Erythroblast (primary cell): ENCODE data around the gene NUP93.

Source experiments
- DNase-seq, 2 experiments: peaks; one replicate each; lab custom pipeline; 2025; lab: John Stamatoyannopoulos, UW
- GATA1 ChIP-seq: IDR thresholded peaks from 2 replicates; pipeline ENCODE4 v1.6.1; 2011; ENCODE audit warnings: low read depth, mild to moderate bottlenecking, control low read depth, low read length, moderate library complexity
- POLR2A ChIP-seq: IDR thresholded peaks from 2 replicates; pipeline ENCODE4 v1.6.1; 2011; ENCODE audit warnings: mild to moderate bottlenecking, low read length

NUP93 gene

DNA sequence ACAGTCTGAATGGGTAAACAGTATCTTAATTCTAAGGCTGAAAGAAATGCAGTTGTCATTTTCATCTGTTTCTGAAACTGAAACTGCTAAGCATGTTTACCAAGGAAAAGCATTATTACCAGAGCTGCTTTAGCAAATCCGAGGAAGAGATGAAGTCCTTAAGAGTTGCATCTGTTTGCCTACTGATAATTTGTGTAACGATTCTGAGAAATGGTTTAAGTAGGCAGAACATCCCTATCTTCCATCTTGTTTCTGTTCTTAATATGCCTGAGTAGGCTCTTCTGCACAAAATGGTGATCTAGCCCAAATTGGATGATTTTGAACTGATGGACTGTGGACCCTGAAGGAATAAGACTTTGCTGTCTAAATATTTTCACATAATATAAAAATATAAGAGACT lies 34.9 kb downstream of the NUP93 start:
- no peak for TF ChIP-seq GATA1
- no peak for TF ChIP-seq POLR2A
- DNase-seq: peak; percentile 54 to 66

DNA sequence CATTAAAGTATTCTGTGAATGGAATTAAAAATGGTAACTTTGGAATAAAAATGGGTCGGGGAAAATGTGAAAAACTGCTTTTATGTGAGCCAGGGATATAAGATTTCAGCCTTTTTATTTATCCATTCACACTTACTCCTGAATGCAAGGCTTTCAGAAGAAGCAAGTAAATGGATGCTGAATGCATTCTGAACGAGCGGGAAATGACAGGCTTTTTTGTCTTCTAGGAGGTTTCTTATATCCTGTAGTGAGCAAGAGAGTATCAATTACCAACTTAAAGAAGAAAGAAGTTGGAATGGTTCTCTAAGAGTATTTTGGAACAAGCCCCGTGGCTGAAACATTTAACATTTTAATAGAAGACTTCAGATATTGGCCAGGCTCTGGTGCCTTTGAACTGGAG lies 36.0 kb downstream of the NUP93 start:
- TF ChIP-seq POLR2A (no peak), GATA1 (no peak)
- DNase-seq: no peak

DNA sequence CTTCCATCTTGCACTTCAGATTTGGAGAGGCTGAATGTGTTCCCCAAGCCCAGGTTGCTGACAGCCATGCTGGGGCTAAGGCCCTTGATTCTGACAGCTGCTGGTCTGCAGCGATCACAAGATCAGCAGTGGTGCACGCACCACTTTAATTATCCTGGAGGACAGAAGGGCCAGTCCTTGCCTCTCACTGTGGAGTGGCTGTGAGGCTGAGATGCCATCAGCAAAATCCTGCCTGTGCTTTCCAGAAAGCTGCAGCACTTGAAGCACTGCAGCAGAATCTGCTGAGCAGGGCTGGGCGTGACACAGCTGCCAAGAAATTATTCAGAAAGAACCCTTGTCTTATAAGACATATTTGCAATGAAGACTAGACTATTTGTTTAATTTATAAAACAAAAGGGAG lies 37.1 kb downstream of the NUP93 start:
- DNase-seq: no peak
- TF ChIP-seq POLR2A: no peak
- no peak for TF ChIP-seq GATA1

DNA sequence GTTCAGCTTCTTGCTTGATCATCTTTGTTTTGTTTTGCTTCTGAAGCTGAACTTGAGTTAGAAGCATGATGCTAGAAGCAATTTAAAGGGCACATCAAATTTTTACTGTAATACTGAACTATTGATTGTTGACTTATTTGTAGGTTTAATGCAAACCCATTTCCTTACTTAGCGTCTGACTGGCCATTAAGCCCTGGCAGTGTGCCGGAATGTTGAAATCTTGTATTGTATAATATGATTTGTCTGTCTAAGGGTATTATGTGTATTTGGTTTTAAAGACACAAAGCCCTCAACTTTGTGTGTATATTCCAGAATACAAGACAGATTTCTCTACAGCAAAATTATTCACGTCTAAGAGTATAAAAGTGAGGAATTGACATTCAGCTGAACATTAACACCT lies 39.7 kb downstream of the NUP93 start:
- no peak for TF ChIP-seq POLR2A
- TF ChIP-seq GATA1: no peak
- no peak for DNase-seq

DNA sequence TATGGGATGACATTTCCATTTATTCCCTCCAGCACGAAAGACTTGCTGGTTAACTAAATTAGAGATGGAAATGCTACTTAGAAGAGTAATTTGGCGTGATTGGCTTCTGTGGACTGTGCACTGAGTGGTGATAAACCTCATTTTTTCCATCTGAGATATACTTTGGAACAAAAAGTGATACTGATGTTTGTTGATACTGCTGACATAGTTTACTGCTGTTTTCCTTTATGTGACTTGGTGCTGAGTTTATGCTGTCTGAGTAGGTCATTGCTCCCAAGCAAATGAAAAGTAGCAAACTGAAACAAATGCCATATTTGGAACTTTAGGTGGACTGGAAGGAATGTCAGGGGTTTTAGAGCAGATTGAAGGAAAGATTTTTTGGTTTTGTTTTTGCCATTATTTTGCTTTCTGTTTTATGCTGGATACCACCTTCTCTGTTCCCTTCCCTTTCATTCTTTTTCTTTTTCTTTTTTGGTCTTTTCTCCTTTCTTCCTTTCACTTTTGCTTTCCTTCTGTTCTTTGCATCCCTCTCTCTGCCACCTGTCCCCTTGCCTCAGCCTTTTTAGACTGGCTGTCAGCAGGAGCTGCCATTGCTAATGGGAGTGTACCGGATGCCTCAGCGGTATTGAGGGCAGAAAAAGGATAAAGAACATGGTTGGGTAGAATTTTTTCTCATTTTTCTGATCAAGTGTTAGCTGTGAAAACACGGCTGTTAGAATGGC lies 41.8 kb downstream of the NUP93 start:
- TF ChIP-seq GATA1 (no peak), POLR2A (no peak)
- DNase-seq: no peak

DNA sequence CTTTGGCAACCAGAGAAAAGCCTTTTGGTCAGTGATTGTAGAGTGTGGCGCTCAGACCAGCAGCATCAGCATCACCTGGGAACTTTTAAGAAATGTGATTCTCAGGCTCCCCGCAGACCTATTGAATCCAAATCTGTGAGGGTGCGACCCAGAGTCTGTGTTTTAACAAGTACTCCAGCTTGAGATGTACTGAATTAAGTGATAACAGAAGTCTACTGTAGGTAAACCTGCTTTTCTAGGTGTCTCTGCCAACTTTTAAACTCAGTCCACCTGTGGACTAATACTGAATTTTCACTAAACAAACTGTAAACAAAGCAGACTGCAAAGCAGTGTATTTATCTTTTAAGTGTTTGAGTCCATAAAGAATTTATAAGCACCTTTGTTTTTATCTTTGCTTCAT lies 43.6 kb downstream of the NUP93 start:
- no peak for DNase-seq
- TF ChIP-seq POLR2A (no peak), GATA1 (no peak)

DNA sequence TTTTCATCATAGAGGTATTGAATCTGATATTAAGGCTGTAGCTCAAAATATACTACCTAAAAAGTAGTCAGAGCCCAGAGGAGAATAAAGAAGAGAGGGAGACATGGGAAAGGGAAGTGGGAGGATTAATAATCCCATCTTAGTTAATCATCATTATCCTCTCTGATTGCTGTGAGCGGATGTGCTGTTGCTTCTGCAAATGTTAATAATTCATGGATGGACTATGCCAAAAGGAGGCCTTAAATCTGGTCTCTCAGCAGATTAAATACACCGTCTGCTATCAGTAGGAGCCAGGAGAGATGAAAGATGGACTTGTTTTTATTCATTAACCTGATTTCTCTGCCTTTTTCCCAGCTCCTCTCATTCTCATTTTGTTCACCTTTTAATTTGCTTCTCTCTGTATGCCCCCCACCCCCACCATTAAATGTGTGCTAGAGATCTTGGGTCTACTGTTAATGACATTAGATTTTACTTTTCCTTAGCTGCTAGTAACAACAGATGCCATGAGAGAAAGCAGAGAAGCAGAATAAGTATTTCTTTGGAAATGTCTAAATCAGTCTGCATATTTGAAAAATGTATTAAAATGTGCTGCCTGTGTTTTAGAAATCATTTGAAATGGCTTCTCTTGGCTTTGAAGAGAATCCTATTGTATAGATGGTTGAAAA lies 44.2 kb downstream of the NUP93 start:
- no peak for DNase-seq
- TF ChIP-seq GATA1 (no peak), POLR2A (no peak)

DNA sequence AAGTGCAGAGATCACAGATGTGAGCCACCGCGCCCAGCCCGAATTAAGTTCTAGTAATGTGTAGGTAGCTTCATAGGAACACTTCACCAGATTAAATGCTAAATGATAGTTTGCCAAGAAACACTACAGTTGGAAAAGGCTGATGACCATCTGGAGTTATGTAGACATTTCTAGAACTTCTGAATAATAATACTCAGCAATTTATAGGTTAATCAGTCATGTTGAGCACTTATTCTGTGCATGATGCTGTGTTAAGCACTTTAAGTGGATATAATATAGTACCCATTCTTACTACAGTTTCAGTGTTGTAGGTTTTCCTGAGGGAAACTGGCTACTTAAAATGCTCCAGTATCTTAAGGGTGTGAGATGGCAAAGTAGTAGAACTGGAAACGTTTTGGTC lies 45.2 kb downstream of the NUP93 start:
- TF ChIP-seq GATA1: no peak
- TF ChIP-seq POLR2A: no peak
- DNase-seq: no peak

DNA sequence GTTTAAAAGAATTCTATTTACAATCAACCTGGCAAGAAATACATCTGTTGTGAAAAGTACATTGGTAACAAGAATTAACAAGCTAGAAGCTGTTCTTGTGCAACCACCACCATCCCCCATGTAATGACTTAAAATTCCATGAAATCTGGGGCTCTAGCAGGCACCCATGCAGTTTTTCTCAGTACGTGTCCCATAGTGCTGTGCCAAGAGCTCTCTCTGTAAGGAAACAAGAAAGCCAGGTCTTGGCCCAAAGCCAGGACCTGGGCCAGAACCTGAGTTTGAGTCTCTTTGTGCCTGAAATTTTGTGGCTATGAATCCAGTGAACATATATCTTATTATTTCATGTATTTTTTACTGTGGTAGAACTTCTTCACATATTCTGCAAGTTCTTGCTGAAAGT lies 46.6 kb downstream of the NUP93 start:
- peak in 1 of 2 experiments; percentile 9 for DNase-seq
- TF ChIP-seq GATA1 (no peak), POLR2A (no peak)

DNA sequence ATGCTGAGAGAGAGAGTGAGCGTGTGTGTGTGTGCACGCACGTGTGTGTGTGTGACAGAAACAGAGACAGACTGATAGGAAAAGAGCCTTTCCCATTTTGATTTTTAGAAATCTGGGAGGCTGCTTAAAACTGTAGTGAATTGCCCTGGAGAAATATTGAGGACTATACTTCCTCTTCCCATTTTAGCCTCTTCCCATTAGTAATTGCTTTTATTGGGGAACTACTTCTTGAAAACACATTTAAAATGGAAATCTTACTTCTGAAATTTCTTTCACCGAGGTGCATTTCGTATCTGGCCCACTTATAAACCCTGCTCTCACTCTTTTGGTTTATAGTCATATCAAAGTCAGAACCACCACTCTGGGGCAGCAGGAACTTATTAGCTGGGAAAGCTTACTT lies 47.1 kb downstream of the NUP93 start:
- TF ChIP-seq GATA1 (no peak), POLR2A (no peak)
- DNase-seq: no peak

DNA sequence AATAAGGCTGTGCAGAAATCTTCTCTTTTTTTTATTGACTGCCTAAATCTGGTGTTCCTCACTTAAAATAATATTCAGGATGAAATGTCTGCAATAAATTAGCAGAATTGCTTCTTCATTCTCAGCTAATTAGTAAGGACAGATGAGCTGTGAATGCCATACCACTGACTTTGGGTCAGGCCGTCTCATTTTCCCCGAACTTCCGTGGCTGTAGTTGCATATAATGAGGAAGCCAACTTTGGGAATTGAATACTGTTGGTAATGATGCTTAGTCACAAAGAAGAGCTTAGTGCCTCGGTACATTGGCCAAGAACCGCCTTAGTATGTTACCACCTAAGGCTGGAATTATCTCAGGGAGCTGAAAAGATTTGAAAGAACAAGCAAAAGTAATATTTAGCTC lies 47.6 kb downstream of the NUP93 start:
- no peak for TF ChIP-seq GATA1
- no peak for TF ChIP-seq POLR2A
- no peak for DNase-seq

DNA sequence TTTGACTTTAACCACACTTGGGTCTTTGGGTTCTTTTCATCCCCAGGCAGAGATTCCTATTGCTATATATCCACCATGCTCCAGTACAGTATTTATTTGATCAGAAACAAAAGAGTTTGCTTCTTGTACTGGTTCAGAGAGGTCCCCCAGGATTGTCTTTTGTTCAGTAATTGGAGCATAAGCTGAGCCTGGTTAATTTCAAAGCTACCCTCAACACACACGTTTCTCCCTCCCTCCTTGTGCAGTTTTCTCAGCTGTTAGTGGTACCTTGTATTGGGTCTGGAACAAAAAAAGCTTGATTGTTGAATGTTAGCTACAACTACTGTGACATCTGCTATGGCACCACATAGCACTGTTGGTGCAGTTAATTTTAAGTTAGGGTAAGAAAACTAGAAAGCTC lies 50.0 kb downstream of the NUP93 start:
- no peak for DNase-seq
- TF ChIP-seq GATA1 (no peak), POLR2A (no peak)

DNA sequence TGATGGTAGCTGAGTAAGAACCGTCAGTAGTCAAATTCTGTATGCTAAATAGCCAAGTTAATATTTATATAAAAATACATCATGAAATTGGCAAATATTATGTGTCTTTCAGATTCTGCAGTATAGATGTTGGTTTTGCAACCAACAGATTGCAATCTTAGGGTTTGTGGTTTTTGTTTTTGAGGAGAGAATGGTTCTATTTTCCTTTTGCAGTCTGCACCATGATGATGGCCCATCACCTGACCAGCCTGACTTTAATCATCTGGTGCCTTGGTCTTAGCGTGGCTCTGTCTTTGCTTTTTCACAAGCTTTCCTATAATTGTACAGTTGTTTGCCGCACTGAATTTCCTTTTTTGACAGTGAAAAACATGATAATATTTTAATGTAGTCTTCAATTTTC lies 50.7 kb downstream of the NUP93 start:
- TF ChIP-seq GATA1 (no peak), POLR2A (no peak)
- DNase-seq: no peak

DNA sequence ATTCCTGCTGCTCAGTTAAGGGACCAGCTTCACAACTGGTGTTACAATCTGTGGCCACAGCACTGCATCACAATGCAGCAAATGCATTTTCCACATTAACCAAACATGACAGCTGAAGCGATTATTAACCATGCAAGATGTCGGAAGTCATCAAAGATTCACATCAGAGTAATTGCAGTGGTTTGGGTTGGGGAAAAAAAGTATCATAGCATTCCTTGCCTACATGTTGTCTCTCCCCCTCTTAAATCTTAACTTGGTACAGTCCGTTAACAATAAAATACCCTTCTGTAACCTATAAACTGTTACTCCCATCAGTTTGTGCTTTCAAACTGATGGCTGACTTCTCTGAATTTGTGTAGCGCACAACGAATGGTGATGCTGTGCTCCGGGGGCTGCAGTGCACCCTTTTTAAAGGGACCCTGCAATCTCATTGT lies 51.6 kb downstream of the NUP93 start:
- no peak for DNase-seq
- TF ChIP-seq GATA1: no peak
- no peak for TF ChIP-seq POLR2A

DNA sequence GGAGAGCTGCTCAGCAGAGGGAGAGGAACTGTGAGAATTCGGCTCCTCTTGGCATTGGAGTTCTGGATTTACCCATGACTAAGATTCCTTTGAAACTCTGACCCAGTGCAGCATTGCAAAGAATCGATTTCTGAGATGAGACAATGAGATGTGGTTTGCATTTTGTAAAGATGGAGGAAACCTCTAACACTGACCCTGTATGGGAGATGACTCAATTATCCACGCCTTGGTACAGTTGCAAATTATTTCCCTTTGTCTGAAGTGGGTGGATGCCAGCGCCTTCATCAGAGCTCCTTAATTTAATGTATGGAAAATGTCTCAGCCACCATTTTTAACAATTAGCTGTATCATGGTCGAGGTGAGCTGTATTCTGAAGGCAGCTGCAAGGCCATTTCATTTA lies 53.4 kb downstream of the NUP93 start:
- DNase-seq: no peak
- TF ChIP-seq GATA1 (no peak), POLR2A (no peak)

DNA sequence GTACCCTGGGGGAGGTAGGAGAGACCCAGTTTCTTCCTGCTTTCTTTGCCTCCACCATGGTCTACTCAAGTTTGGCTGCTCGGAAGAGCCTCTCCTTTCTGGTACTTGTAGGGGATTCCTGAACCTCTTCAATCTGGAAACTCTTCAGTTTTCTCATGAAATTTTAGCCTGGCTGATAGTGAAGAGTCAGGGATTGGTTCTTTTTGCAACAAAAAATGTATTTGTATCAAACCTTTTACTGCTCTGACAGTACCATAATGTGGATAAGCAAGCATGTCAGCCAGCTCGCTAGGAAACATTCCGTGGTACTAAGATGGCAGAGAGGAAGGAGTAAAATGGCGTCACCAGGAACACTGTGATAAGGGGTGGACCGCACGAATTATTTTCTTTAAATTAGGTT lies 55.4 kb downstream of the NUP93 start:
- DNase-seq: no peak
- no peak for TF ChIP-seq POLR2A
- no peak for TF ChIP-seq GATA1
